NCI-H446 treated with DMSO at 0.1 percent for 48 hours (cell line): ENCODE data around the gene CIB2.
A peak's percentile ranks its signal among the peaks of the same experiment; 100 is the strongest.

Source experiments
- DNase-seq: peaks from one replicate; lab custom pipeline; 2025; lab: John Stamatoyannopoulos, UW

The CIB2 gene

GRCh38 chr15:78149068-78149804 is 18.0 kb upstream of the CIB2 start, which contains the start of gene IDH3A:
TSS of gene IDH3A (plus strand) at chr15:78149362. CDS start at chr15:78149404, 42 bp downstream.
- peak; percentile 83 for DNase-seq

GRCh38 chr15:78148392-78149067 is 17.3 kb upstream of the CIB2 start:
- no peak for DNase-seq

- DNase-seq, result no peak
Observed at GRCh38 chr15:78147566-78147965, 16.3 kb upstream of the CIB2 start.

GRCh38 chr15:78146425-78147154 is 15.3 kb upstream of the CIB2 start:
- no peak for DNase-seq

GRCh38 chr15:78142332-78142731 is 11.1 kb upstream of the CIB2 start:
- no peak for DNase-seq

GRCh38 chr15:78140292-78140691 is 9.0 kb upstream of the CIB2 start:
- no peak for DNase-seq

GRCh38 chr15:78139578-78139977 is 8.3 kb upstream of the CIB2 start:
- DNase-seq, result no peak

GRCh38 chr15:78133801-78134200 is 2.6 kb upstream of the CIB2 start:
- no peak for DNase-seq

- DNase-seq, result no peak
Observed at GRCh38 chr15:78130466-78131294, 565 bp downstream of the CIB2 start.

- no peak for DNase-seq
Observed at GRCh38 chr15:78129751-78130287, 1.4 kb downstream of the CIB2 start.

- peak; percentile 51 for DNase-seq
Observed at GRCh38 chr15:78129077-78129750, 2.0 kb downstream of the CIB2 start.

GRCh38 chr15:78127882-78128281 is 3.4 kb downstream of the CIB2 start:
- DNase-seq, result no peak

- DNase-seq, result no peak
Observed at GRCh38 chr15:78125267-78125666, 6.0 kb downstream of the CIB2 start.

- no peak for DNase-seq
Observed at GRCh38 chr15:78120523-78120922, 10.7 kb downstream of the CIB2 start.

GRCh38 chr15:78112551-78112950 is 18.7 kb downstream of the CIB2 start:
- DNase-seq, result no peak

- no peak for DNase-seq
Observed at GRCh38 chr15:78111788-78112187, 19.5 kb downstream of the CIB2 start.

GRCh38 chr15:78110916-78111475 is 20.2 kb downstream of the CIB2 start:
- DNase-seq, result no peak

- DNase-seq, result no peak
Observed at GRCh38 chr15:78110096-78110495, 21.1 kb downstream of the CIB2 start.

GRCh38 chr15:78109156-78109555 is 22.1 kb downstream of the CIB2 start:
- DNase-seq, result no peak

GRCh38 chr15:78108300-78109084 is 22.8 kb downstream of the CIB2 start:
- DNase-seq, result peak; percentile 12
